Measurements from ENCODE around the gene B4GALT5. TPM values are rescaled to one million over a fixed set of nuclear protein-coding genes. Genes with fewer than 3 reads are reported as not detected.
"Not testable (repeated sequence)": the region's sequence is repeated elsewhere in the genome, so short reads cannot be mapped to it uniquely, and the experiment has no call there.

The B4GALT5 gene
- total RNA-seq, 2 donors from 2014 or later, result 34.5 to 56.2 TPM

GRCh38 chr20:49627329-49627761 lies 86.3 kb downstream of the B4GALT5 start:
- no peak for TF ChIP-seq CTCF (IDR thresholded peaks at IDR 0.05)
- H3K4me3 ChIP-seq, result no peak overlapping the region
- H3K4me1 ChIP-seq, result no peaks in the 10 kb centered on the region
- H3K27ac ChIP-seq, result no peak overlapping the region
- DNase-seq, result peak; percentile 57
- H3K9ac ChIP-seq (ENCODE audit: low read depth in 2 of 2, low read length in 2 of 2), result peak overlapping the region in 1 of 2 donors; percentile 29
- no peaks in the 10 kb centered on the region for H3K27me3 ChIP-seq
- no peaks in the 10 kb centered on the region for H3K9me3 ChIP-seq
- H3K36me3 ChIP-seq, result no peaks in the 10 kb centered on the region
- intact Hi-C loops (cut with DNase I), result no loop called here

GRCh38 chr20:49624988-49625387 lies 88.7 kb downstream of the B4GALT5 start:
- DNase-seq; H3K9ac ChIP-seq (ENCODE audit: low read depth in 2 of 2, low read length in 2 of 2); H3K27ac ChIP-seq; H3K27me3 ChIP-seq; H3K4me1 ChIP-seq; H3K9me3 ChIP-seq; H3K36me3 ChIP-seq; intact Hi-C loops (cut with DNase I); H3K4me3 ChIP-seq: not testable (repeated sequence)

DNA sequence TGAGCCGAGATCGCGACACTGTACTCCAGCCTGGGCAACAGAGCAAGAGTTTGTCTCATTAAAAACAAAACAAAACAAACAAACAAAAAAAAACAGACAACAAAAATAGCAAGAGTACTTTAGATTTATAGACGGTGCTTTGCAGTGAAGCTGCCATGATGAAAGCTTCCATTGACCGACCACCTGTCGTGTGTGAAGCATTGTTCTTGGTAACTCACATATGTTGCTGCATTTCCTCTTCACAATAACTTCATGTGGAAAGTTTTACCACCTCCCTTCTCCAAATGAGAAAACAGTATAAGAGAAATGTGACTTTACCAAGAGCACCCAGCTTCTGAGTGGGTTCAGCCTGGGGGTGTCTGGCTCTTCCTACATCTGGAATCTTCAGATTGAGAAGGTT lies 89.4 kb downstream of the B4GALT5 start:
- Histone ChIP-seq H3K4me3 (no peak overlapping the region), H3K36me3 (no peaks in the 10 kb centered on the region), H3K27ac (no peak overlapping the region), H3K9ac (ENCODE audit: low read depth in 2 of 2, low read length in 2 of 2) (no peak overlapping the region), H3K4me1 (no peaks in the 10 kb centered on the region), H3K9me3 (no peaks in the 10 kb centered on the region), H3K27me3 (no peaks in the 10 kb centered on the region)
- intact Hi-C loops (cut with DNase I), result no loop called here
- DNase-seq, result no peak
- TF ChIP-seq CTCF (IDR thresholded peaks at IDR 0.05), result no peak

DNA sequence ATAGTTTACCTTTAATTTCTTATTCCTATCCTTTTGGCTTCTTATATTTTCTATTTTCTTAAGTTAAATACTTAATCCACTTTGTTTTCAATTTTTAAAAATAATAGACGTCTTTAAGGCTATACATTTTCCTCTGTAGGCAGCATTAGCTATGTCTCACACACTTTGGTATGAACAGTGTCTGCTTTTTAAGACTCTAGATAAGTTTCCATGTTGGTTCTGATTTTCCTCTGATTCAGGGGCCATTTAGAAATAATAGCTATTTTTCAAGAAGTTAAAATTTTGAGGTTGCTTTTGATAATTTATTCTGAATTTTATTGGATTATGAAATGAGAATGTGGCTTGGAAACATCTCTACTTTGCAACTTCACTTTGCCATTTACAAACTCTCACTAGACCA lies 91.4 kb downstream of the B4GALT5 start:
- intact Hi-C loops (cut with DNase I), result no loop called here
- H3K4me1 ChIP-seq, result no peaks in the 10 kb centered on the region
- no peak overlapping the region for H3K9ac ChIP-seq (ENCODE audit: low read depth in 2 of 2, low read length in 2 of 2)
- no peaks in the 10 kb centered on the region for H3K36me3 ChIP-seq
- H3K27ac ChIP-seq, result no peak overlapping the region
- no peak for DNase-seq
- no peak overlapping the region for H3K4me3 ChIP-seq
- no peak for TF ChIP-seq CTCF (IDR thresholded peaks at IDR 0.05)
- H3K27me3 ChIP-seq, result no peaks in the 10 kb centered on the region
- H3K9me3 ChIP-seq, result no peaks in the 10 kb centered on the region

DNA sequence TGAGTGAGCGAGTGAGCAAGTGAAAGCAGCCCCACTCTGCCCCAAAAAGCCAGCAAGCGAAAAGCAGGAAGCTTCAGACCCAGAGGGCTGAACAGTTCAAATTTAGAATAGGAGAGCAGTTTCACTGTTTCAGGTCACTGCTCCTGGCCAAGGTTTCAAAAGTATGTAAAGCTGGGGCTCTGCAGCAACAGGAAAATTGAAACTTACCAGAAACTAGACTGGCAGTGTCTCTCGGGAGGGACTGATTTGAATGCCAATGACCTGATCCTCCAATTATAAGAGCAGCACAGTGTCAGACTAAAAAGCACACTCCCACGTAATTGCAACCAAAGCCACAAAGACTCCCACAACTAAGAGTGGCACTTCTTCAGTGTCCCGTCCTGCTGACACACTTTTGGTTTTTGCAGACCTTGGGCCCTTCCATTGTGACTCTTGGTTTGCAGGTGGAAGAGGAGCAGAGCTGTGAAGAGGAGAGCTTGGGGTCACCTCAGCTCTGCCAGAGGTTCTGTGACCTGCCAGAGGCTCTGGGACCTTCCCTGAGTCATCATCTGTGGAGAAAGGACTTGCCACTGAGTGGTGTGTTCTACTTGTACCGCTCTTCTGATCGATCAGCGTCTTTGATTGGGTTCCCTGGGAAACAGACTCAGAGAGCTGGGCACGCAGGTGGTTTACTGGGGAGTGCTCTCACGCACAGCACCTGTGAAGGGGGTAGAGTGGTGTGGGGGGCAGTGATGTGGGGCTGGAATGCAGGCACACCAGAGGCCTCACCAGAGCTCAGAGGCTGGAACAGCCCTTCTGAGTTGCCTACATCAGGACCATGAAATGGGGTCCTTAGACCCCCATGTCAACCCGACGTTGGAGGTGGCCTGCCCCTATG lies 93.1 kb downstream of the B4GALT5 start:
- intact Hi-C loops (cut with DNase I), result no loop called here
- Histone ChIP-seq H3K9me3 (no peaks in the 10 kb centered on the region), H3K27me3 (no peaks in the 10 kb centered on the region), H3K4me1 (no peaks in the 10 kb centered on the region), H3K9ac (ENCODE audit: low read depth in 2 of 2, low read length in 2 of 2) (no peak overlapping the region), H3K36me3 (no peaks in the 10 kb centered on the region), H3K4me3 (no peak overlapping the region), H3K27ac (no peak overlapping the region)
- TF ChIP-seq CTCF (IDR thresholded peaks at IDR 0.05), result no peak
- no peak for DNase-seq
